ENCODE results near the gene PIK3IP1.

PIK3IP1 gene

DNA sequence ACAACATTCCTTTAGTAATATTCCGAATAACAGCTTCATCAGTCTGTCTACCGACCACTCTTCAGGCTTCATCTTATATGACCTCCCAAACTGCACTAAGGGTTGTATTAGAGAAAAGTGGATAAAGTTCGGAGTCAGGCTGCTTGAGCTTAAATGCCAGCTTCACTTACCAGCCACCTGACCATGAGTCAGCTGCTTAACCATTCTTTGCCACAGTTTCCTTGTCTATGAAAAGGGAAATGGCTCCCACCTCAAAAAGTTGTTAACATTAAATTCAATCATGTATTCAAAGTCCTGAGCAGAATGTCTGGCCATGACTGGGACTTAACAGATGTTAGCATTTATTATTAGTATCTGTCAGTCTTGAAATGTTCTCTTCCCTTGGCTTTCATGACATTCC is 59.3 kb downstream of the PIK3IP1 start:
- peak overlapping the region; percentile 25; the same call in 1 of the 2 replicates for H3K27ac ChIP-seq
- TF ChIP-seq ZFX (IDR thresholded peaks at IDR 0.05; ENCODE audit: borderline replicate concordance), result no peak
- TF ChIP-seq, protein P1, sequence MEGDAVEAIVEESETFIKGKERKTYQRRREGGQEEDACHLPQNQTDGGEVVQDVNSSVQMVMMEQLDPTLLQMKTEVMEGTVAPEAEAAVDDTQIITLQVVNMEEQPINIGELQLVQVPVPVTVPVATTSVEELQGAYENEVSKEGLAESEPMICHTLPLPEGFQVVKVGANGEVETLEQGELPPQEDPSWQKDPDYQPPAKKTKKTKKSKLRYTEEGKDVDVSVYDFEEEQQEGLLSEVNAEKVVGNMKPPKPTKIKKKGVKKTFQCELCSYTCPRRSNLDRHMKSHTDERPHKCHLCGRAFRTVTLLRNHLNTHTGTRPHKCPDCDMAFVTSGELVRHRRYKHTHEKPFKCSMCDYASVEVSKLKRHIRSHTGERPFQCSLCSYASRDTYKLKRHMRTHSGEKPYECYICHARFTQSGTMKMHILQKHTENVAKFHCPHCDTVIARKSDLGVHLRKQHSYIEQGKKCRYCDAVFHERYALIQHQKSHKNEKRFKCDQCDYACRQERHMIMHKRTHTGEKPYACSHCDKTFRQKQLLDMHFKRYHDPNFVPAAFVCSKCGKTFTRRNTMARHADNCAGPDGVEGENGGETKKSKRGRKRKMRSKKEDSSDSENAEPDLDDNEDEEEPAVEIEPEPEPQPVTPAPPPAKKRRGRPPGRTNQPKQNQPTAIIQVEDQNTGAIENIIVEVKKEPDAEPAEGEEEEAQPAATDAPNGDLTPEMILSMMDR (IDR thresholded peaks at IDR 0.05), result no peak

Data from 22Rv1 (cell line).